ENCODE data around the gene TMEM163. TPM values are rescaled to one million over a fixed set of nuclear protein-coding genes. Genes with fewer than 3 reads are reported as not detected.

TMEM163 gene
- polyA plus RNA-seq, 3 donors = 0.01 TPM; not detected in 2

GRCh38 chr2:134611316-134611715 is 107.5 kb downstream of the TMEM163 start:
- H3K9me3 ChIP-seq (replicated peaks in 1 of 2; ENCODE audit: control insufficient read depth in 1 of 2, insufficient read depth in 1 of 2, low read length in 2 of 2) = peaks cover 14 to 16% of the 10 kb centered on the region in 2 donors
- no peaks in the 10 kb centered on the region for H3K4me1 Mint-ChIP-seq
- H3K9ac ChIP-seq (ENCODE audit: insufficient read depth, low read length, poor library complexity, severe bottlenecking) = no peak overlapping the region
- H3K4me3 ChIP-seq (replicated peaks in 1 of 3; ENCODE audit: low read depth in 2 of 3, low read length in 3 of 3) = no peak overlapping the region
- no peak for DNase-seq
- H3K79me2 ChIP-seq (ENCODE audit: insufficient read depth, low read length) = no peaks in the 10 kb centered on the region
- 88% methylated on average over 1 of the region's 1 CpG for WGBS (ENCODE audit: insufficient coverage)
- no peaks in the 10 kb centered on the region for H3K36me3 ChIP-seq (replicated peaks in 1 of 2; ENCODE audit: control insufficient read depth in 1 of 2, insufficient read depth in 2 of 2, low read length in 2 of 2)
- H4K20me1 ChIP-seq (ENCODE audit: insufficient read depth, low read length) = no peaks in the 10 kb centered on the region
- no peaks in the 10 kb centered on the region for H3K27me3 Mint-ChIP-seq (ENCODE audit: low read depth in 3 of 3)
- H3K4me3 Mint-ChIP-seq = no peak overlapping the region
- peaks cover 12 to 26% (median 20%) of the 10 kb centered on the region in 7 donors for H3K9me3 Mint-ChIP-seq
- no peaks in the 10 kb centered on the region for H3K27me3 ChIP-seq (ENCODE audit: control insufficient read depth in 2 of 2, insufficient read depth in 2 of 2, low read length in 2 of 2)
- H2AFZ ChIP-seq (ENCODE audit: insufficient read depth, low read depth, low read length, poor library complexity, severe bottlenecking) = no peak overlapping the region
- no peak overlapping the region for H3K27ac ChIP-seq (ENCODE audit: low read depth in 1 of 2, low read length in 2 of 2)
- H3K36me3 Mint-ChIP-seq = no peaks in the 10 kb centered on the region
- no peak for TF ChIP-seq CTCF (IDR thresholded peaks at IDR 0.05)
- H3K27ac Mint-ChIP-seq = no peak overlapping the region
- H3K4me2 ChIP-seq (replicated peaks; ENCODE audit: extremely low read depth, low read length, poor library complexity, severe bottlenecking) = no peak overlapping the region
- H3K4me1 ChIP-seq (ENCODE audit: control insufficient read depth in 1 of 2, insufficient read depth in 2 of 2, low read length in 2 of 2) = no peaks in the 10 kb centered on the region
- intact Hi-C loops (cut with micrococcal nuclease) = no loop called here

- Mint-ChIP-seq H3K27ac (no peak overlapping the region), H3K4me1 (no peaks in the 10 kb centered on the region), H3K27me3 (ENCODE audit: low read depth in 3 of 3) (no peaks in the 10 kb centered on the region), H3K36me3 (no peaks in the 10 kb centered on the region), H3K9me3 (peaks cover 14 to 31% (median 20%) of the 10 kb centered on the region in 7 donors), H3K4me3 (no peak overlapping the region)
- Histone ChIP-seq H3K36me3 (replicated peaks in 1 of 2; ENCODE audit: control insufficient read depth in 1 of 2, insufficient read depth in 2 of 2, low read length in 2 of 2) (no peaks in the 10 kb centered on the region), H2AFZ (ENCODE audit: insufficient read depth, low read depth, low read length, poor library complexity, severe bottlenecking) (no peak overlapping the region), H3K4me2 (replicated peaks; ENCODE audit: extremely low read depth, low read length, poor library complexity, severe bottlenecking) (no peak overlapping the region), H3K9ac (ENCODE audit: insufficient read depth, low read length, poor library complexity, severe bottlenecking) (no peak overlapping the region), H3K27ac (ENCODE audit: low read depth in 1 of 2, low read length in 2 of 2) (no peak overlapping the region), H3K4me1 (ENCODE audit: control insufficient read depth in 1 of 2, insufficient read depth in 2 of 2, low read length in 2 of 2) (no peaks in the 10 kb centered on the region), H3K9me3 (replicated peaks in 1 of 2; ENCODE audit: control insufficient read depth in 1 of 2, insufficient read depth in 1 of 2, low read length in 2 of 2) (peaks cover 14 to 18% of the 10 kb centered on the region in 2 donors), H3K27me3 (ENCODE audit: control insufficient read depth in 2 of 2, insufficient read depth in 2 of 2, low read length in 2 of 2) (no peaks in the 10 kb centered on the region), H3K4me3 (replicated peaks in 1 of 3; ENCODE audit: low read depth in 2 of 3, low read length in 3 of 3) (no peak overlapping the region), H3K79me2 (ENCODE audit: insufficient read depth, low read length) (no peaks in the 10 kb centered on the region), H4K20me1 (ENCODE audit: insufficient read depth, low read length) (no peaks in the 10 kb centered on the region)
- intact Hi-C loops (cut with micrococcal nuclease) = no loop called here
- no peak for TF ChIP-seq CTCF (IDR thresholded peaks at IDR 0.05)
- no peak for DNase-seq
- no CpG with 5 or more reads among the region's 2 CpGs for WGBS (ENCODE audit: insufficient coverage)
These were observed 107.9 kb downstream of the TMEM163 start for GRCh38 chr2:134610871-134611270.
